Measurements from ENCODE around the gene HSD17B3.
"Not testable (repeated sequence)": the region's sequence is repeated elsewhere in the genome, so short reads cannot be mapped to it uniquely, and the experiment has no call there.

HSD17B3 gene

GRCh38 chr9:96193236-96193755 is 108.7 kb downstream of the HSD17B3 start:
- no peak for DNase-seq (ENCODE audit: extremely low read depth, low read depth)
- no peak for TF ChIP-seq CTCF (IDR thresholded peaks at IDR 0.05; ENCODE audit: low read depth, low read length)

GRCh38 chr9:96192710-96193109 is 109.3 kb downstream of the HSD17B3 start:
- DNase-seq (ENCODE audit: extremely low read depth, low read depth), result no peak
- TF ChIP-seq CTCF (IDR thresholded peaks at IDR 0.05; ENCODE audit: low read depth, low read length), result no peak

GRCh38 chr9:96189995-96190394 is 112.0 kb downstream of the HSD17B3 start:
- no peak for TF ChIP-seq CTCF (IDR thresholded peaks at IDR 0.05; ENCODE audit: low read depth, low read length)
- DNase-seq (ENCODE audit: extremely low read depth, low read depth), result no peak

GRCh38 chr9:96189581-96189980 is 112.4 kb downstream of the HSD17B3 start:
- not testable (repeated sequence) for DNase-seq (ENCODE audit: extremely low read depth, low read depth)

- no peak for TF ChIP-seq CTCF (IDR thresholded peaks at IDR 0.05; ENCODE audit: low read depth, low read length)
Measured at GRCh38 chr9:96188571-96188970, 113.4 kb downstream of the HSD17B3 start.

GRCh38 chr9:96187151-96187555 is 114.8 kb downstream of the HSD17B3 start:
- no peak for TF ChIP-seq CTCF (IDR thresholded peaks at IDR 0.05; ENCODE audit: low read depth, low read length)
- DNase-seq (ENCODE audit: extremely low read depth, low read depth), result no peak

More at GRCh38 chr9:96188571-96188970, 113.4 kb downstream of the HSD17B3 start:
- DNase-seq (ENCODE audit: extremely low read depth, low read depth), result no peak

GRCh38 chr9:96186591-96187011 is 115.4 kb downstream of the HSD17B3 start:
- no peak for TF ChIP-seq CTCF (IDR thresholded peaks at IDR 0.05; ENCODE audit: low read depth, low read length)
- no peak for DNase-seq (ENCODE audit: extremely low read depth, low read depth)

- TF ChIP-seq CTCF (IDR thresholded peaks at IDR 0.05; ENCODE audit: low read depth, low read length), result no peak
Measured at GRCh38 chr9:96185518-96186156, 116.3 kb downstream of the HSD17B3 start.

More at GRCh38 chr9:96185518-96186156, 116.3 kb downstream of the HSD17B3 start:
- no peak for DNase-seq (ENCODE audit: extremely low read depth, low read depth)
